GM18867 (cell line): ENCODE measurements around the gene SCP2.

Experiments
- ATAC-seq: cut with Tn5 transposase; IDR thresholded peaks from one replicate; pipeline ENCODE4 v1.9.1; 2021; ENCODE audit warnings: mild to moderate bottlenecking, moderate library complexity; ENCODE audit not compliant: unreplicated experiment

Gene SCP2

GRCh38 chr1:53093778-53094532 lies 166.9 kb downstream of the SCP2 start:
- no peak for ATAC-seq

DNA sequence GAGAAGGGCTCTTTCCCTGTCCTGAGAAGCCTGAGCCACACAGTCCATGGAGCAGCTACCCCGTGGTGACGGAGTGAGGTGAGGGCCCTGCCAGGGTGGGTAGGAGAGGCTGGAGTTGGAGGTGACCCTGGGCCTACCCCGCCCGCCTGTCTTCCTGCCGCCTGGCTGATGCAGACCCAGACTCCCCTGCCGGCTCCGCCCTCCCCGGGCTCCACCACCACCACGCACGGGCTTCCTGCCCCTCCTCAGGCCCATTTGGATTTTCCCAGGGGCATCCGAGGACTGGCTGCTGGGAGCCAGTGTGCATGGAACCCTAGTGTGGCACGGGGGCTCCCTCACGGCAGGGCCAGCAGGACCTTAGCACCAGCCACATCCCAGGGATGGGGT lies 167.4 kb downstream of the SCP2 start:
- no peak for ATAC-seq
